ENCODE measurements around the gene PACS2.

Gene PACS2

GRCh38 chr14:105389976-105390848 is 75.7 kb downstream of the PACS2 start:
- no peak for TF ChIP-seq CTCF (IDR thresholded peaks at IDR 0.05)

- TF ChIP-seq CTCF (IDR thresholded peaks at IDR 0.05): no peak
Measured at GRCh38 chr14:105390849-105391500, 76.4 kb downstream of the PACS2 start.

GRCh38 chr14:105391541-105391940 is 77.0 kb downstream of the PACS2 start:
- no peak for TF ChIP-seq CTCF (IDR thresholded peaks at IDR 0.05)

- no peak for TF ChIP-seq CTCF (IDR thresholded peaks at IDR 0.05)
Measured at GRCh38 chr14:105392131-105393090, 77.9 kb downstream of the PACS2 start.

GRCh38 chr14:105393151-105393550 is 78.6 kb downstream of the PACS2 start:
- no peak for TF ChIP-seq CTCF (IDR thresholded peaks at IDR 0.05)

- TF ChIP-seq CTCF (IDR thresholded peaks at IDR 0.05): no peak
Measured at GRCh38 chr14:105394714-105395537, 80.4 kb downstream of the PACS2 start.

Measured in LNCAP (cell line).